Measurements from ENCODE around the gene BRIX1.

GRCh38 chr5:34924462-34924765 is 8.9 kb downstream of the BRIX1 start:
- no peak for TF ChIP-seq SNAI1 (CRISPR knock-in tag; IDR thresholded peaks at IDR 0.05; ENCODE audit: borderline replicate concordance)
- no peak for TF ChIP-seq ELF1 (CRISPR knock-in tag; IDR thresholded peaks at IDR 0.05)
- TF ChIP-seq ZNF609 (CRISPR knock-in tag; IDR thresholded peaks at IDR 0.05; ENCODE audit: borderline replicate concordance) = no peak
- no peak for TF ChIP-seq RNF219 (CRISPR knock-in tag; IDR thresholded peaks at IDR 0.05)
- no peak for TF ChIP-seq CTCF (CRISPR knock-in tag; IDR thresholded peaks at IDR 0.05)
- no peak for TF ChIP-seq TBP (CRISPR knock-in tag; IDR thresholded peaks at IDR 0.05)
- TF ChIP-seq ZNF260 (CRISPR knock-in tag; IDR thresholded peaks at IDR 0.05; ENCODE audit: borderline replicate concordance, low read depth) = no peak

Measured in HepG2 (cell line).